Neural progenitor cell (in vitro differentiated cells): ENCODE measurements around the gene NLRP8. TPM values are rescaled to one million over a fixed set of nuclear protein-coding genes. Genes with fewer than 3 reads are reported as not detected.

Experiments used
- DNase-seq: peaks from one replicate; pipeline ENCODE4 v3.0.0-alpha.2; 2016; ENCODE audit warnings: low spot score
- H2AFZ ChIP-seq: fragments of 200-600 bp; sonication (generic); replicated peaks from 2 replicates; pipeline ENCODE4 v1.6.1; 2016; ENCODE audit warnings: antibody characterized with exemption
- H3F3A ChIP-seq: fragments of 200-600 bp; sonication (generic); 2 replicates; pipeline ENCODE4 v1.6.1; 2016; ENCODE audit warnings: antibody characterized with exemption, low read depth
- H3K27ac ChIP-seq: fragments of 200-600 bp; sonication (generic); 2 replicates; pipeline ENCODE4 v1.5.1; 2016; ENCODE audit warnings: mild to moderate bottlenecking
- H3K27me3 ChIP-seq: fragments of 200-600 bp; sonication (generic); 2 replicates; pipeline ENCODE4 v1.6.1; 2016; ENCODE audit warnings: mild to moderate bottlenecking, moderate library complexity
- H3K36me3 ChIP-seq: fragments of 200-600 bp; sonication (generic); 2 replicates; pipeline ENCODE4 v1.5.1; 2016
- H3K4me1 ChIP-seq: fragments of 200-600 bp; sonication (generic); 2 replicates; pipeline ENCODE4 v1.6.1; 2016; ENCODE audit warnings: mixed run types
- H3K4me2 ChIP-seq: fragments of 200-600 bp; sonication (generic); 2 replicates; pipeline ENCODE4 v1.6.1; 2016
- H3K4me3 ChIP-seq: fragments of 200-600 bp; sonication (generic); 2 replicates; pipeline ENCODE4 v1.5.1; 2016
- H3K79me2 ChIP-seq: fragments of 200-600 bp; sonication (generic); 2 replicates; pipeline ENCODE4 v1.6.1; 2016; ENCODE audit warnings: low read depth
- H3K9ac ChIP-seq: fragments of 200-600 bp; sonication (generic); 2 replicates; pipeline ENCODE4 v1.6.1; 2016
- H3K9me3 ChIP-seq: fragments of 200-600 bp; sonication (generic); 2 replicates; pipeline ENCODE4 v1.5.1; 2016; ENCODE audit warnings: low read depth
- H4K20me1 ChIP-seq: fragments of 200-600 bp; sonication (generic); 2 replicates; pipeline ENCODE4 v1.6.1; 2016; ENCODE audit warnings: low read depth
- H3K27ac Mint-ChIP-seq: 3 replicates; pipeline ENCODE4 v1.8.0; 2021; ENCODE audit warnings: mixed read lengths
- H3K27me3 Mint-ChIP-seq: 2 replicates; pipeline ENCODE4 v1.8.0; 2022; ENCODE audit warnings: low read depth, mild to moderate bottlenecking, inconsistent platforms, moderate library complexity, mixed read lengths; ENCODE audit not compliant: insufficient read depth
- H3K36me3 Mint-ChIP-seq: 3 replicates; pipeline ENCODE4 v1.8.0; 2021; ENCODE audit warnings: mixed read lengths
- H3K4me1 Mint-ChIP-seq: 3 replicates; pipeline ENCODE4 v1.8.0; 2021; ENCODE audit warnings: mixed read lengths
- H3K4me3 Mint-ChIP-seq: 3 replicates; pipeline ENCODE4 v1.8.0; 2021; ENCODE audit warnings: mild to moderate bottlenecking, moderate library complexity, mixed read lengths
- H3K9me3 Mint-ChIP-seq: 3 replicates; pipeline ENCODE4 v1.8.0; 2020; ENCODE audit warnings: mixed read lengths
- EZH2 ChIP-seq: fragments of 200-600 bp; sonication (generic); IDR thresholded peaks from 2 replicates; pipeline ENCODE4 v1.6.1; 2017; ENCODE audit warnings: antibody characterized with exemption, mild to moderate bottlenecking, moderate library complexity
- EZH2phosphoT487 ChIP-seq: fragments of 200-600 bp; sonication (generic); IDR thresholded peaks from 2 replicates; pipeline ENCODE4 v1.6.1; 2017; ENCODE audit warnings: antibody characterized with exemption
- total RNA-seq: library from RNA; depleted of rRNA; stranded (reverse); fragments of >200 nt; gene quantifications from 2 replicates; pipeline ENCODE4 v1.2.3, GENCODE V29; 2015; ENCODE audit warnings: low replicate concordance
- TF ChIP-seq, protein P1 (sequence below): fragments of 200-600 bp; sonication (generic); IDR thresholded peaks from 2 replicates; pipeline ENCODE4 v1.5.1; 2017; ENCODE audit warnings: antibody characterized with exemption, mild to moderate bottlenecking

NLRP8 gene
- not detected in 2 replicates for total RNA-seq

DNA sequence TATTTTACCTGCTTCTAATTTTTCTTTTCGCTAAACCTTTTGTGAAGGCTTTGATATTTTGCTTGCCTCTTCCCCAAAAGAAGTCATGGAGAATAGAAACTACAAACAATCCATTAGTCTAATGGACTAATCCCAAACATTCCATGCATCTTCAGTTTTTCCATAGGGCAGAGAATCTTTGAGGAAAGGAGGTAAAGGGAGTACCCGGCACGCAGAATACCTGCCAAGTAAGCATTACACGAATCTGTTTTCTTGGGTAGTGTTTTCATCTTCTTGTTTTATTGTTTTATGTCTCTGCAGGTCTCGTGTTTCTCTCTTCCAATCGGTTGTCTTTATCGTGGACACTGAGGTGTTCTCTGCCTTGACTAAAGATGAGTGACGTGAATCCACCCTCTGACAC lies at the start of gene NLRP8:
NLRP8 (plus strand) TSS at position 301 of the 400 bp plus-strand sequence.
- Mint-ChIP-seq H3K4me3 (no peak within 1 kb of the TSS), H3K27me3 (peaks cover 2% of the 10 kb centered on the region), H3K4me1 (no peaks in the 10 kb centered on the region), H3K27ac (no peak within 1 kb of the TSS), H3K9me3 (peaks cover 54% of the 10 kb centered on the region), H3K36me3 (no peaks in the 10 kb centered on the region)
- Histone ChIP-seq H2AFZ (no peak within 1 kb of the TSS), H3F3A (no peaks in the 10 kb centered on the region), H4K20me1 (no peaks in the 10 kb centered on the region), H3K4me2 (no peak within 1 kb of the TSS), H3K27me3 (no peaks in the 10 kb centered on the region), H3K9me3 (no peaks in the 10 kb centered on the region), H3K27ac (no peak within 1 kb of the TSS), H3K79me2 (no peaks in the 10 kb centered on the region), H3K36me3 (no peaks in the 10 kb centered on the region), H3K9ac (no peak within 1 kb of the TSS), H3K4me3 (no peak within 1 kb of the TSS), H3K4me1 (no peaks in the 10 kb centered on the region)
- TF ChIP-seq EZH2phosphoT487 = no peak
- TF ChIP-seq, protein P1, sequence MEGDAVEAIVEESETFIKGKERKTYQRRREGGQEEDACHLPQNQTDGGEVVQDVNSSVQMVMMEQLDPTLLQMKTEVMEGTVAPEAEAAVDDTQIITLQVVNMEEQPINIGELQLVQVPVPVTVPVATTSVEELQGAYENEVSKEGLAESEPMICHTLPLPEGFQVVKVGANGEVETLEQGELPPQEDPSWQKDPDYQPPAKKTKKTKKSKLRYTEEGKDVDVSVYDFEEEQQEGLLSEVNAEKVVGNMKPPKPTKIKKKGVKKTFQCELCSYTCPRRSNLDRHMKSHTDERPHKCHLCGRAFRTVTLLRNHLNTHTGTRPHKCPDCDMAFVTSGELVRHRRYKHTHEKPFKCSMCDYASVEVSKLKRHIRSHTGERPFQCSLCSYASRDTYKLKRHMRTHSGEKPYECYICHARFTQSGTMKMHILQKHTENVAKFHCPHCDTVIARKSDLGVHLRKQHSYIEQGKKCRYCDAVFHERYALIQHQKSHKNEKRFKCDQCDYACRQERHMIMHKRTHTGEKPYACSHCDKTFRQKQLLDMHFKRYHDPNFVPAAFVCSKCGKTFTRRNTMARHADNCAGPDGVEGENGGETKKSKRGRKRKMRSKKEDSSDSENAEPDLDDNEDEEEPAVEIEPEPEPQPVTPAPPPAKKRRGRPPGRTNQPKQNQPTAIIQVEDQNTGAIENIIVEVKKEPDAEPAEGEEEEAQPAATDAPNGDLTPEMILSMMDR = no peak
- TF ChIP-seq EZH2 = no peak
- no peak for DNase-seq

DNA sequence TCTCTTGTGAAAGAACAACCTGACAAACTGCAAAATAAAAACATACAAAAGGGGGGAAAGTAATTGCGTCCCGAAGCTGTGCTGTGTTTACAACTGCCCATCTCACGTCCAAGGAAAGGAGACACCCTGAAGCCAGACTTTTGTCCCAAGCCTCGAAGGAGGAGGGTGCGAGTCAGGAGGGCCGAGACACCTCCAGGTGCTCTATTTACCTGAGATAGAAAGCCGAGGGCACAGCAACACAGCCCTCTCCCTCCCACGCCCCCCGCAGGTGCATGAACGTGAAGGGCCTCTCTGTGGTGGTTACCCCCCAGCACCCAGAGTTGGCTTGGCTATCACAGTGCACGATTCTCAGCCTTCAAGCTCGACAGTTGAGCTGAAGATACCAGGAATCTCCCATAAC lies 48.7 kb upstream of the NLRP8 start:
- Mint-ChIP-seq H3K4me3 (no peak overlapping the region), H3K27ac (no peak overlapping the region), H3K4me1 (no peaks in the 10 kb centered on the region), H3K36me3 (no peaks in the 10 kb centered on the region), H3K27me3 (peaks cover 8% of the 10 kb centered on the region), H3K9me3 (peaks cover 52% of the 10 kb centered on the region)
- Histone ChIP-seq H3K27me3 (no peaks in the 10 kb centered on the region), H3K9me3 (peaks cover 9% of the 10 kb centered on the region), H3K79me2 (no peaks in the 10 kb centered on the region), H4K20me1 (no peaks in the 10 kb centered on the region), H3K36me3 (no peaks in the 10 kb centered on the region), H3K9ac (no peak overlapping the region), H3F3A (no peaks in the 10 kb centered on the region), H3K4me3 (no peak overlapping the region), H3K4me2 (no peak overlapping the region), H2AFZ (no peak overlapping the region), H3K27ac (no peak overlapping the region), H3K4me1 (no peaks in the 10 kb centered on the region)
- TF ChIP-seq, protein P1 = no peak
- TF ChIP-seq EZH2phosphoT487 = no peak
- no peak for TF ChIP-seq EZH2
- no peak for DNase-seq

DNA sequence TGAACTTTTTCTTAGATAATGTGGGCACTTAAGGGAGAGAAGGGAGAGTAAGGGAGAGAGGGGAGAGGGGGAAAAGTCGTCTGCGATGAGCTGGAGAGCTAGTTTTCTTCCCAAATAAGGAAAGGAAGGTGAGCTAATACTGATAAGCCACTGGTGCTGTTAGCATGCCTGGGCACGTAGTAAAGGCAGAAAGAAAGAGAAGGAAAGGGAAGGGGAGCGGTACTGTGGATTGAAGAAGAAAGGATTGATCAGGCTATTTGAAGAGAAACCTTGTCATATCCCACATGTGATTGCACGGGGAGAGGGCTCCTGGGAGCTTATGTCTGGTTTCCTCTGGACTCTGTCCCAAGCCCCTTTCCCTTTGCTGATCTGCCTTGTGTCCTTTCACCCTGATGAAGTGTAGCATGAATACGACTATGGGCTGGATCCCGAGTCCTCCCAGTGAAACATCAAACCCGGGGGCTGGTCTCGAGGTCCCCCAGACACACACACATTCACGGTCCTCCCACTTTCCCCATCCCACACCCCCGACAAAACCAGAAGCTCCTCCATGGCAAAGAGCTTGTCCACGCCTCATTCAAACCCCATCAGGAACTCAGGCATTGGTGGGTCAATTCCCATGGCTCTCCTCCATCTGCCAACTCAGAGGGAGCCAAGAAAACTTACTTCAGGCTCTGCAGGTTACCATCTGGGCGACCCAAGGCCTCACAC lies 46.1 kb upstream of the NLRP8 start:
- Mint-ChIP-seq H3K27ac (no peak overlapping the region), H3K9me3 (peaks cover 53% of the 10 kb centered on the region), H3K27me3 (peaks cover 8% of the 10 kb centered on the region), H3K4me3 (no peak overlapping the region), H3K36me3 (no peaks in the 10 kb centered on the region), H3K4me1 (no peaks in the 10 kb centered on the region)
- Histone ChIP-seq H3K4me1 (no peaks in the 10 kb centered on the region), H3K9me3 (peaks cover 8% of the 10 kb centered on the region), H4K20me1 (no peaks in the 10 kb centered on the region), H3K9ac (no peak overlapping the region), H3K4me3 (no peak overlapping the region), H3K27ac (no peak overlapping the region), H2AFZ (no peak overlapping the region), H3F3A (no peaks in the 10 kb centered on the region), H3K36me3 (no peaks in the 10 kb centered on the region), H3K79me2 (no peaks in the 10 kb centered on the region), H3K4me2 (no peak overlapping the region), H3K27me3 (no peaks in the 10 kb centered on the region)
- TF ChIP-seq EZH2phosphoT487 (no peak), EZH2 (no peak)
- TF ChIP-seq, protein P1 = no peak
- no peak for DNase-seq
